HCT116 (cell line): ENCODE measurements around the gene MT2A. TPM values are rescaled to one million over a fixed set of nuclear protein-coding genes. Genes with fewer than 3 reads are reported as not detected.

Experiments used
- ATAC-seq: fragments of 200-7000 bp; cut with Tn5 transposase; 2 replicates; pipeline ENCODE4 v1.9.1; 2020; ENCODE audit warnings: mild to moderate bottlenecking, moderate library complexity
- BruUV-seq: library from RNA; stranded (reverse); fragments of 400-500 nt; replicated peaks from 2 replicates; lab custom pipeline; 2021; lab: Mats Ljungman, UMichigan
- CTCF ChIA-PET: fragments of 300-600 bp; sonication (Branson Sonifier 250); formaldehyde crosslinking; loops from one replicate; lab custom pipeline; 2021; ENCODE audit warnings: antibody characterized with exemption; lab: Charles Lee
- POLR2A ChIA-PET: fragments of 300-600, 350-600 bp; sonication (Branson Sonifier 250); formaldehyde crosslinking; loops from one replicate; lab custom pipeline; 2021; ENCODE audit warnings: antibody characterized with exemption; lab: Charles Lee
- RAD21 ChIA-PET, 2 experiments: fragments of 300-600 bp; sonication (Branson Sonifier 250); formaldehyde crosslinking; loops; one replicate each; lab custom pipeline; 2023; ENCODE audit warnings: low total read pairs in 2 of 2; ENCODE audit not compliant: uncharacterized antibody in 2 of 2, unreplicated experiment in 2 of 2, low non-redundant PET in 1 of 2; lab: Charles Lee
- DNase-seq: peaks from one replicate; pipeline ENCODE4 v3.0.0-alpha.2; 2010; ENCODE audit warnings: low read depth, low spot score
- H2AFZ ChIP-seq: fragments of 200-600 bp; shearing (Covaris generic), sonication (generic); 2 replicates; pipeline ENCODE4 v1.6.1; 2017; ENCODE audit warnings: low read depth, mixed run types, mixed read lengths, antibody characterized with exemption, low read length; ENCODE audit not compliant: poor library complexity, severe bottlenecking
- H3K27ac ChIP-seq: 2 replicates; pipeline ENCODE4 v1.5.1; 2012; ENCODE audit warnings: low read depth, low read length
- H3K27me3 ChIP-seq: fragments of 200-600 bp; sonication (generic); 2 replicates; pipeline ENCODE4 v1.6.1; 2016; ENCODE audit warnings: mixed run types, low read length, mixed read lengths; ENCODE audit not compliant: insufficient read depth
- H3K36me3 ChIP-seq, 2 experiments: fragments of 200-500 bp in 1 of 2; fragments of 200-600 bp in 1 of 2; sonication (Bioruptor generic) in 1 of 2; sonication (generic) in 1 of 2; 2 replicates each; pipeline versions ENCODE4 v1.5.1 to v1.6.1; 2014 to 2016; ENCODE audit warnings: low read length in 2 of 2, inconsistent platforms in 1 of 2, mixed read lengths in 1 of 2, mixed run types in 1 of 2; ENCODE audit not compliant: insufficient read depth in 2 of 2, control insufficient read depth in 1 of 2
- H3K4me1 ChIP-seq, 2 experiments: fragments of 200-600 bp in 1 of 2; sonication (generic) in 1 of 2; 2 replicates each; pipeline versions ENCODE4 v1.5.1 to v1.6.1; 2012 to 2017; ENCODE audit warnings: low read length in 2 of 2, inconsistent platforms in 1 of 2, mild to moderate bottlenecking in 1 of 2, mixed read lengths in 1 of 2, mixed run types in 1 of 2, moderate library complexity in 1 of 2; ENCODE audit not compliant: insufficient read depth in 2 of 2, control insufficient read depth in 1 of 2
- H3K4me2 ChIP-seq: fragments of 200-600 bp; sonication (generic); 2 replicates; pipeline ENCODE4 v1.6.1; 2017; ENCODE audit warnings: mixed run types, low read length, mixed read lengths
- H3K4me3 ChIP-seq, 2 experiments: fragments of 200-600 bp in 1 of 2; sonication (generic) in 1 of 2; replicated peaks in 1 of 2; 2 replicates each; pipeline ENCODE4 v1.5.1; 2011 to 2016; ENCODE audit warnings: low read length in 2 of 2, control low read depth in 1 of 2, low read depth in 1 of 2, mild to moderate bottlenecking in 1 of 2, mixed read lengths in 1 of 2, mixed run types in 1 of 2
- H3K79me2 ChIP-seq: fragments of 200-600 bp; sonication (generic); 2 replicates; pipeline ENCODE4 v1.6.1; 2017; ENCODE audit warnings: mild to moderate bottlenecking, mixed run types, low read length, moderate library complexity, mixed read lengths; ENCODE audit not compliant: insufficient read depth
- H3K9ac ChIP-seq: fragments of 200-600 bp; sonication (generic); 2 replicates; pipeline ENCODE4 v1.6.1; 2016; ENCODE audit warnings: low read length, mixed read lengths
- H3K9me2 ChIP-seq: fragments of 200-600 bp; sonication (generic), shearing (Covaris generic); 2 replicates; pipeline ENCODE4 v1.6.1; 2017; ENCODE audit warnings: mixed run types, mild to moderate bottlenecking, moderate library complexity; ENCODE audit not compliant: insufficient read depth
- H3K9me3 ChIP-seq, 2 experiments: fragments of 200-500 bp in 1 of 2; fragments of 200-600 bp in 1 of 2; sonication (Bioruptor generic) in 1 of 2; sonication (generic) in 1 of 2; 2 replicates each; pipeline ENCODE4 v1.6.1; 2014 to 2017; ENCODE audit warnings: low read length in 2 of 2, mixed read lengths in 2 of 2, inconsistent platforms in 1 of 2, low read depth in 1 of 2, mild to moderate bottlenecking in 1 of 2, mixed run types in 1 of 2, moderate library complexity in 1 of 2; ENCODE audit not compliant: control insufficient read depth in 1 of 2, insufficient read depth in 1 of 2
- H4K20me1 ChIP-seq: fragments of 200-600 bp; sonication (generic), shearing (Covaris generic); 2 replicates; pipeline ENCODE4 v1.6.1; 2017; ENCODE audit warnings: mixed run types, mild to moderate bottlenecking, moderate library complexity; ENCODE audit not compliant: insufficient read depth
- ATF3 ChIP-seq: IDR thresholded peaks from 2 replicates; pipeline ENCODE4 v1.6.1; 2012
- CEBPB ChIP-seq: IDR thresholded peaks from 2 replicates; pipeline ENCODE4 v1.6.1; 2012; ENCODE audit warnings: low read depth
- CTCF ChIP-seq, 3 experiments: fragments of 200-600 bp in 1 of 3; sonication (generic) in 1 of 3; IDR thresholded peaks in 2 of 3; conservative IDR thresholded peaks in 1 of 3; 2 replicates each; pipeline ENCODE4 v1.5.1; 2012 to 2017; ENCODE audit warnings: low read depth in 2 of 3, low read length in 2 of 3, antibody characterized with exemption in 1 of 3, borderline replicate concordance in 1 of 3, control low read depth in 1 of 3, mild to moderate bottlenecking in 1 of 3, mixed read lengths in 1 of 3, mixed run types in 1 of 3, moderate library complexity in 1 of 3; ENCODE audit not compliant: insufficient read depth in 1 of 3
- EGR1 ChIP-seq: IDR thresholded peaks from 2 replicates; pipeline ENCODE4 v1.6.1; 2012; ENCODE audit warnings: low read depth
- ELF1 ChIP-seq: IDR thresholded peaks from 2 replicates; pipeline ENCODE4 v1.6.1; 2012; ENCODE audit warnings: low read depth, borderline replicate concordance
- EZH2 ChIP-seq: fragments of 200-600 bp; sonication (generic); IDR thresholded peaks from 2 replicates; pipeline ENCODE4 v1.6.1; 2017; ENCODE audit warnings: antibody characterized with exemption, mixed run types
- EZH2phosphoT487 ChIP-seq: fragments of 200-600 bp; IDR thresholded peaks from 2 replicates; pipeline ENCODE4 v1.6.1; 2018; ENCODE audit warnings: antibody characterized with exemption, borderline replicate concordance
- FOSL1 ChIP-seq: IDR thresholded peaks from 2 replicates; pipeline ENCODE4 v1.6.1; 2012; ENCODE audit warnings: low read depth
- JUND ChIP-seq: IDR thresholded peaks from 2 replicates; pipeline ENCODE4 v1.6.1; 2012
- MAX ChIP-seq: IDR thresholded peaks from 2 replicates; pipeline ENCODE4 v1.6.1; 2012
- REST ChIP-seq: IDR thresholded peaks from 2 replicates; pipeline ENCODE4 v1.6.1; 2012; ENCODE audit warnings: low read depth
- SP1 ChIP-seq: IDR thresholded peaks from 2 replicates; pipeline ENCODE4 v1.6.1; 2012; ENCODE audit warnings: low read depth
- SRF ChIP-seq: IDR thresholded peaks from 2 replicates; pipeline ENCODE4 v1.6.1; 2012; ENCODE audit warnings: low read depth
- YY1 ChIP-seq: IDR thresholded peaks from 2 replicates; pipeline ENCODE4 v1.6.1; 2011; ENCODE audit warnings: low read length, low read depth, moderate library complexity, mild to moderate bottlenecking; ENCODE audit not compliant: insufficient replicate concordance; ENCODE audit errors: extremely low read depth
- ZFX ChIP-seq: fragments of 450-650 bp; IDR thresholded peaks from 2 replicates; pipeline ENCODE4 v1.6.1; 2017
- ZNF274 ChIP-seq: fragments of 200-500 bp; sonication (Bioruptor generic); IDR thresholded peaks from 2 replicates; pipeline ENCODE4 v1.6.1; 2014; ENCODE audit warnings: mild to moderate bottlenecking, low read depth, low read length, inconsistent platforms
- intact Hi-C: fragments of 100-400 bp; cut with micrococcal nuclease; formaldehyde crosslinking; loops from 2 replicates; pipeline ENCODE4 v1.10.0; 2022
- total RNA-seq: library from RNA; stranded (reverse); gene quantifications from one replicate; pipeline ENCODE4 v1.2.1, GENCODE V29; 2021; ENCODE audit not compliant: unreplicated experiment

Gene MT2A
- total RNA-seq, 1 experiment from 2014 or later, result 710 TPM

- H3K4me2 ChIP-seq, result no peak overlapping the region
- TF ChIP-seq CTCF (IDR thresholded peaks at IDR 0.05 in 2 of 3, conservative IDR thresholded peaks at IDR 0.05 in 1 of 3; ENCODE audit: borderline replicate concordance in 1 of 3, insufficient read depth in 1 of 3, low read depth in 2 of 3, low read length in 2 of 3) (no peak), FOSL1 (no peak), ZFX (no peak), ELF1 (no peak), JUND (no peak), ATF3 (no peak), EZH2 (no peak), MAX (no peak)
- TF ChIP-seq, all 23 proteins: peak for 0
- Histone ChIP-seq H3K9me2 (no peaks in the 10 kb centered on the region), H3K4me1 (no peaks in the 10 kb centered on the region), H3K79me2 (no peaks in the 10 kb centered on the region), H4K20me1 (no peaks in the 10 kb centered on the region), H3K9ac (no peak overlapping the region), H2AFZ (no peak overlapping the region), H3K9me3 (no peaks in the 10 kb centered on the region), H3K4me3 (no peak overlapping the region), H3K27me3 (peaks cover 10% of the 10 kb centered on the region), H3K27ac (no peak overlapping the region), H3K36me3 (no peaks in the 10 kb centered on the region)
- RAD21 ChIA-PET, result no interaction called here
- POLR2A ChIA-PET, result no interaction called here
- DNase-seq (no peak), ATAC-seq (no peak)
- CTCF ChIA-PET, result no interaction called here
- intact Hi-C loops, result no loop called here
- no TSS peak for BruUV-seq
Observed at GRCh38 chr16:56560447-56560846, 47.9 kb upstream of the MT2A start.

GRCh38 chr16:56561126-56561525 lies 47.3 kb upstream of the MT2A start:
- TF ChIP-seq EGR1 (no peak), ZNF274 (no peak), CEBPB (no peak), ATF3 (no peak), SP1 (no peak), REST (no peak), YY1 (no peak), EZH2 (no peak), MAX (no peak), EZH2phosphoT487 (no peak), SRF (no peak)
- TF ChIP-seq, all 23 proteins: peak for 0
- POLR2A ChIA-PET, result no interaction called here
- Histone ChIP-seq H3K4me3 (no peak overlapping the region), H3K27ac (no peak overlapping the region), H3K79me2 (no peaks in the 10 kb centered on the region), H4K20me1 (no peaks in the 10 kb centered on the region), H3K4me1 (no peaks in the 10 kb centered on the region), H3K9me2 (no peaks in the 10 kb centered on the region), H2AFZ (no peak overlapping the region), H3K4me2 (no peak overlapping the region), H3K36me3 (no peaks in the 10 kb centered on the region), H3K9me3 (no peaks in the 10 kb centered on the region), H3K27me3 (peaks cover 8% of the 10 kb centered on the region), H3K9ac (no peak overlapping the region)
- intact Hi-C loops, result no loop called here
- CTCF ChIA-PET, result no interaction called here
- BruUV-seq, result no TSS peak
- ATAC-seq (no peak), DNase-seq (no peak)
- RAD21 ChIA-PET, result no interaction called here
